GM12878 (cell line): ENCODE data around the gene RAB12. TPM values are rescaled to one million over a fixed set of nuclear protein-coding genes. Genes with fewer than 3 reads are reported as not detected.

ENCODE experiments used
- CHD2 ChIP-seq: IDR thresholded peaks from 2 replicates; pipeline ENCODE4 v1.6.1; 2011; ENCODE audit warnings: low read depth, low read length, improper control_type of control experiment, borderline replicate concordance
- DPF2 ChIP-seq: fragments of 450-650 bp; IDR thresholded peaks from 2 replicates; pipeline ENCODE4 v1.6.1; 2017; ENCODE audit warnings: mild to moderate bottlenecking
- EED ChIP-seq: sonication (generic); IDR thresholded peaks from 2 replicates; pipeline ENCODE4 v1.6.1; 2016; ENCODE audit warnings: antibody characterized with exemption, low read depth
- ESRRA ChIP-seq: IDR thresholded peaks from 2 replicates; pipeline ENCODE4 v1.6.1; 2012; ENCODE audit warnings: mild to moderate bottlenecking, low read length, improper control_type of control experiment
- FOS ChIP-seq: IDR thresholded peaks from 3 replicates; pipeline ENCODE4 v1.6.1; 2011; ENCODE audit warnings: borderline replicate concordance; ENCODE audit not compliant: insufficient read length; ENCODE audit errors: extremely low read depth
- HCFC1 ChIP-seq: fragments of 150-350 bp; IDR thresholded peaks from 2 replicates; pipeline ENCODE4 v1.6.1; 2014; ENCODE audit warnings: low read length
- HDAC2 ChIP-seq: fragments of 200-600 bp; sonication (generic); IDR thresholded peaks from 2 replicates; pipeline ENCODE4 v1.6.1; 2017
- MEF2A ChIP-seq: IDR thresholded peaks from 2 replicates; pipeline ENCODE4 v1.6.1; 2011; ENCODE audit warnings: low read depth, mild to moderate bottlenecking, low read length, moderate library complexity; ENCODE audit not compliant: insufficient read depth
- MTA3 ChIP-seq: IDR thresholded peaks from 2 replicates; pipeline ENCODE4 v1.6.1; 2012; ENCODE audit warnings: low read length, inconsistent platforms, borderline replicate concordance
- NFIC ChIP-seq: IDR thresholded peaks from 2 replicates; pipeline ENCODE4 v1.6.1; 2012; ENCODE audit warnings: low read depth, mild to moderate bottlenecking, inconsistent platforms, low read length, moderate library complexity
- NFYA ChIP-seq: IDR thresholded peaks from 2 replicates; pipeline ENCODE4 v1.6.1; 2011; ENCODE audit warnings: low read depth, mild to moderate bottlenecking, low read length, improper control_type of control experiment, borderline replicate concordance
- NFYB ChIP-seq: IDR thresholded peaks from 2 replicates; pipeline ENCODE4 v1.6.1; 2011; ENCODE audit warnings: low read depth, mild to moderate bottlenecking, low read length, improper control_type of control experiment, moderate library complexity; ENCODE audit not compliant: insufficient read depth
- NR2C1 ChIP-seq: fragments of 450-650 bp; IDR thresholded peaks from 2 replicates; pipeline ENCODE4 v1.6.1; 2017; ENCODE audit warnings: antibody characterized with exemption, mild to moderate bottlenecking, moderate library complexity
- NR2F1 ChIP-seq: fragments of 450-650 bp; conservative IDR thresholded peaks from 2 replicates; pipeline ENCODE4 v1.6.1; 2017; ENCODE audit warnings: mild to moderate bottlenecking
- POLR2A ChIP-seq: IDR thresholded peaks from 2 replicates; pipeline ENCODE4 v1.6.1; 2011; ENCODE audit warnings: low read depth, mild to moderate bottlenecking, low read length
- RB1 ChIP-seq: fragments of 450-650 bp; formaldehyde crosslinking; IDR thresholded peaks from 2 replicates; pipeline ENCODE4 v1.6.1; 2017; ENCODE audit warnings: mild to moderate bottlenecking, borderline replicate concordance
- RCOR1 ChIP-seq: conservative IDR thresholded peaks from 2 replicates; pipeline ENCODE4 v1.6.1; 2012; ENCODE audit warnings: low read depth, low read length, improper control_type of control experiment
- RFX5 ChIP-seq: IDR thresholded peaks from 2 replicates; pipeline ENCODE4 v1.6.1; 2011; ENCODE audit warnings: low read depth, low read length, improper control_type of control experiment
- SPI1 ChIP-seq: IDR thresholded peaks from 2 replicates; pipeline ENCODE4 v1.6.1; 2011; ENCODE audit warnings: low read depth, mild to moderate bottlenecking, low read length, moderate library complexity, borderline replicate concordance; ENCODE audit not compliant: insufficient read depth
- SRF ChIP-seq, 2 experiments: IDR thresholded peaks; 2 replicates each; pipeline ENCODE4 v1.6.1; 2011; ENCODE audit warnings: low read depth in 2 of 2, low read length in 2 of 2, mild to moderate bottlenecking in 1 of 2, moderate library complexity in 1 of 2
- STAT1 ChIP-seq: fragments of 450-650 bp; conservative IDR thresholded peaks from 2 replicates; pipeline ENCODE4 v1.6.1; 2014; ENCODE audit warnings: antibody characterized with exemption, mild to moderate bottlenecking
- SUZ12 ChIP-seq: fragments of 200-600 bp; sonication (generic); IDR thresholded peaks from one replicate; pipeline ENCODE4 v1.6.1; 2018; ENCODE audit warnings: antibody characterized with exemption, mild to moderate bottlenecking; ENCODE audit not compliant: unreplicated experiment
- YBX1 ChIP-seq: fragments of 450-650 bp; IDR thresholded peaks from 2 replicates; pipeline ENCODE4 v1.6.1; 2016; ENCODE audit warnings: antibody characterized with exemption
- YY1 ChIP-seq: IDR thresholded peaks from 2 replicates; pipeline ENCODE4 v1.6.1; 2011; ENCODE audit warnings: low read depth, mild to moderate bottlenecking, low read length
- ZBED1 ChIP-seq: IDR thresholded peaks from 2 replicates; pipeline ENCODE4 v1.6.1; 2016; ENCODE audit warnings: borderline replicate concordance
- ZNF217 ChIP-seq: fragments of 450-650 bp; IDR thresholded peaks from 2 replicates; pipeline ENCODE4 v1.6.1; 2017; ENCODE audit warnings: antibody characterized with exemption, mild to moderate bottlenecking
- polyA plus RNA-seq, 11 experiments: library from polyadenylated mRNA; depleted of rRNA in 4 of 11; unstranded in 6 of 11; stranded (reverse) in 5 of 11; fragments of >200 nt; fragmentation: Nextera tagmentation in 4 of 11; fragmentation: Illumina TruSeq in 1 of 11; extraction: Ambion mirVana in 4 of 11; extraction: Trizol in 1 of 11; gene quantifications; 1 replicate in 1 of 11; 2 replicates in 10 of 11; pipeline versions ENCODE4 v1.2.1 to v1.2.3, GENCODE V29; 2011 to 2016; ENCODE audit warnings: inconsistent platforms in 2 of 11, missing spikeins in 2 of 11, low read depth in 1 of 11
- total RNA-seq, 4 experiments: library from RNA; depleted of rRNA in 3 of 4; stranded (reverse); fragments of >200 nt in 3 of 4; fragmentation: Illumina TruSeq in 1 of 4; extraction: Trizol in 1 of 4; gene quantifications; 2 replicates each; pipeline versions ENCODE4 v1.2.1 to v1.2.3, GENCODE V29; 2013 to 2021
- TF ChIP-seq, protein P1 (sequence below): fragments of 450-650 bp; IDR thresholded peaks from 2 replicates; pipeline ENCODE4 v1.6.1; 2017; ENCODE audit warnings: low read depth, mild to moderate bottlenecking, moderate library complexity
- TF ChIP-seq, protein P2 (sequence below): fragments of 450-650 bp; IDR thresholded peaks from 2 replicates; pipeline ENCODE4 v1.6.1; 2017; ENCODE audit warnings: mild to moderate bottlenecking, moderate library complexity

RAB12 gene
- total and polyA plus RNA-seq, 10 of the 15 experiments (the other 5 are each of a cell fraction or from before 2014, with no cell fraction given) = 0.71 to 29.8 (median 14.0) TPM

DNA sequence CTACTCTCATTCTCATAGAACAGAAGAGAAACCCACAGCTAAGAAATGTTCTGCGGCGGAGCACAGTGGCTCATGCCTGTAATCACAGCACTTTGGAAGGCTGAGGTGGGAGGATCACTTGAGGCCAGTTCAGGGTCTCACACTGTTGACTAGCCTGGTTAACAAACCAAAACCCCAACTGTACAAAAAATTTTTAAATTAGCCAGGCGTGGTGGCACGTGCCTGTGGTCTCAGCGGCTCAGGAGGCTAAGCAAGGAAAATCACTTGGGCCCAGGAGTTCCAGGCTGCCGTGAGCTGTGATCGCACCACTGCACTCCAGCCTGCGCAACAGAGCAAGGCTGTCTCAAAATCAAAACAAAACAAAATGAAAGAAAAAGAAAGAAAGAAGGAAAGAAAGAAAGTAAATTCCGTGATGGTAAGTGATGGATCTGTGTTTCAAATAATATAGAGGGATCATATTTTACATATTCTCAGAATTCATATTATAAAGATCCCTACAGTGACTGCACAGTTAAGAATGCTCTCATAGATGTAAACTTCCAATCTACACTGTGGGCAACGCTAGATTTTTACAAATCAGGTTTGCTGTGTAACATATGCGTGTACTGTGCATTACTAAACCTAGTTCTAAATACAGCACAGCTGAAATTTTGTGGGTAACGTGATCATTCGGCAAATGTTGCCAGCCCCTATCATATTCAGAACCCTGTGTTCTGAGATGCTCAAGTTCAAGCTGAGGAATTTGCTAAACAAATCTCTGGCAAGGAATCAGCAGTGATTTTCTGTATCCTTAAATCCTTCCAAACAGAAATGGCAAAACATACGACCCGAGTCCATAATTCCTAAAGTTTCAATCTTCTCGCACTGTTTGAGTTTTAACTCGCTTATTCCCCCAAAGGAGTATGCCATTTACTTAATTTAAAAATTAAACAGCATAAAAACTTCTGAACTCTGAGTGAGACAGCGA, 1.2 kb upstream of the RAB12 start (continued):
- TF ChIP-seq, protein P1, sequence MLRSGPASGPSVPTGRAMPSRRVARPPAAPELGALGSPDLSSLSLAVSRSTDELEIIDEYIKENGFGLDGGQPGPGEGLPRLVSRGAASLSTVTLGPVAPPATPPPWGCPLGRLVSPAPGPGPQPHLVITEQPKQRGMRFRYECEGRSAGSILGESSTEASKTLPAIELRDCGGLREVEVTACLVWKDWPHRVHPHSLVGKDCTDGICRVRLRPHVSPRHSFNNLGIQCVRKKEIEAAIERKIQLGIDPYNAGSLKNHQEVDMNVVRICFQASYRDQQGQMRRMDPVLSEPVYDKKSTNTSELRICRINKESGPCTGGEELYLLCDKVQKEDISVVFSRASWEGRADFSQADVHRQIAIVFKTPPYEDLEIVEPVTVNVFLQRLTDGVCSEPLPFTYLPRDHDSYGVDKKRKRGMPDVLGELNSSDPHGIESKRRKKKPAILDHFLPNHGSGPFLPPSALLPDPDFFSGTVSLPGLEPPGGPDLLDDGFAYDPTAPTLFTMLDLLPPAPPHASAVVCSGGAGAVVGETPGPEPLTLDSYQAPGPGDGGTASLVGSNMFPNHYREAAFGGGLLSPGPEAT = peak; percentile 74
- TF ChIP-seq HCFC1 (no peak), RCOR1 (0 out of 2 replicates have a peak, but pooled peaks have one; percentile 36), HDAC2 (no peak), STAT1 (no peak), SRF (IDR thresholded peaks at IDR 0.05; ENCODE audit: low read depth in 2 of 2, low read length in 2 of 2) (no peak), SUZ12 (no peak), MTA3 (no peak), ESRRA (no peak), ZBED1 (no peak), NR2C1 (no peak), POLR2A (no peak), EED (peak; percentile 61; the same call in 1 of the 2 replicates), NR2F1 (0 out of 2 replicates have a peak, but pooled peaks have one; percentile 33), ZNF217 (no peak), MEF2A (no peak), DPF2 (peak; percentile 27; the same call in 1 of the 2 replicates), YBX1 (no peak), SPI1 (no peak), RB1 (no peak), RFX5 (no peak), NFYB (no peak), FOS (no peak), YY1 (no peak), NFIC (peak; percentile 64), CHD2 (peak; percentile 31; the same call in 1 of the 2 replicates), NFYA (no peak)
- TF ChIP-seq, protein P2, sequence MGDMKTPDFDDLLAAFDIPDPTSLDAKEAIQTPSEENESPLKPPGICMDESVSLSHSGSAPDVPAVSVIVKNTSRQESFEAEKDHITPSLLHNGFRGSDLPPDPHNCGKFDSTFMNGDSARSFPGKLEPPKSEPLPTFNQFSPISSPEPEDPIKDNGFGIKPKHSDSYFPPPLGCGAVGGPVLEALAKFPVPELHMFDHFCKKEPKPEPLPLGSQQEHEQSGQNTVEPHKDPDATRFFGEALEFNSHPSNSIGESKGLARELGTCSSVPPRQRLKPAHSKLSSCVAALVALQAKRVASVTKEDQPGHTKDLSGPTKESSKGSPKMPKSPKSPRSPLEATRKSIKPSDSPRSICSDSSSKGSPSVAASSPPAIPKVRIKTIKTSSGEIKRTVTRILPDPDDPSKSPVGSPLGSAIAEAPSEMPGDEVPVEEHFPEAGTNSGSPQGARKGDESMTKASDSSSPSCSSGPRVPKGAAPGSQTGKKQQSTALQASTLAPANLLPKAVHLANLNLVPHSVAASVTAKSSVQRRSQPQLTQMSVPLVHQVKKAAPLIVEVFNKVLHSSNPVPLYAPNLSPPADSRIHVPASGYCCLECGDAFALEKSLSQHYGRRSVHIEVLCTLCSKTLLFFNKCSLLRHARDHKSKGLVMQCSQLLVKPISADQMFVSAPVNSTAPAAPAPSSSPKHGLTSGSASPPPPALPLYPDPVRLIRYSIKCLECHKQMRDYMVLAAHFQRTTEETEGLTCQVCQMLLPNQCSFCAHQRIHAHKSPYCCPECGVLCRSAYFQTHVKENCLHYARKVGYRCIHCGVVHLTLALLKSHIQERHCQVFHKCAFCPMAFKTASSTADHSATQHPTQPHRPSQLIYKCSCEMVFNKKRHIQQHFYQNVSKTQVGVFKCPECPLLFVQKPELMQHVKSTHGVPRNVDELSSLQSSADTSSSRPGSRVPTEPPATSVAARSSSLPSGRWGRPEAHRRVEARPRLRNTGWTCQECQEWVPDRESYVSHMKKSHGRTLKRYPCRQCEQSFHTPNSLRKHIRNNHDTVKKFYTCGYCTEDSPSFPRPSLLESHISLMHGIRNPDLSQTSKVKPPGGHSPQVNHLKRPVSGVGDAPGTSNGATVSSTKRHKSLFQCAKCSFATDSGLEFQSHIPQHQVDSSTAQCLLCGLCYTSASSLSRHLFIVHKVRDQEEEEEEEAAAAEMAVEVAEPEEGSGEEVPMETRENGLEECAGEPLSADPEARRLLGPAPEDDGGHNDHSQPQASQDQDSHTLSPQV = no peak
